CD4-positive, alpha-beta T cell treated with Interleukin-17A for 1 hour (primary cell): ENCODE results near the gene SH3BGR.

ENCODE experiments used
- DNase-seq: peaks from one replicate; pipeline ENCODE4 v3.0.0-alpha.2; 2020

Gene SH3BGR

DNA sequence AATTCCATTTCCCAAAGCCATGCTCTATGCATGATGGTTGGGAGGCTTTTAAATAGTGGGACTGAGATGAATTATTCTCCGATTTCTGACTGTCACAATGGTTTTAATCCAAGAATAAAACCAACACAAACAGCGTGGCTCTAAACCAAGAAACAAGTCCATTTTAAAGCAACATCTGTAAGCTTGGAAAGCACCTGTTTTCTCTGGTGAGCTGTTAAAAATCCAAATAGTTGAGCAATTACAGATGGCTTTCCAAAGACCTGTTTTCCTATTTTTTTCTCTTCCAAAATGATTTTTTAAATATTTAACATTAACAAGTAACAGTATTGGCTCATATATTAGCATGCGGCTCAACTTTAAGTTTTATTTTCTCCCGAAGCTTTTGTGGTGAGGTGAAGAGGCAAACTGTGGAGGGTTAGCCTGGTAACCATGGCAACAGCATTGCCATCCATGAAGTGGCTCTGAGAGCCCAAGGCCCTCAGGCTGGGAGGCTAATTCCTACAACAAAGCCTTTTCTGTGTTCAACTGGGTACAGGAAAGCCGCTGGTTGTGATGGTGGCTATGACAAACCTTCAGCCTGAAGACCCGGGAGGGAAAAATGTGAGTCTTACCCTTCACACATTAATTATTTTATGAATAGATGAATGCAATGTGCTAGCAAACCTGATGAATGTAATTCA, 104.3 kb downstream of the SH3BGR start:
- no peak for DNase-seq

DNA sequence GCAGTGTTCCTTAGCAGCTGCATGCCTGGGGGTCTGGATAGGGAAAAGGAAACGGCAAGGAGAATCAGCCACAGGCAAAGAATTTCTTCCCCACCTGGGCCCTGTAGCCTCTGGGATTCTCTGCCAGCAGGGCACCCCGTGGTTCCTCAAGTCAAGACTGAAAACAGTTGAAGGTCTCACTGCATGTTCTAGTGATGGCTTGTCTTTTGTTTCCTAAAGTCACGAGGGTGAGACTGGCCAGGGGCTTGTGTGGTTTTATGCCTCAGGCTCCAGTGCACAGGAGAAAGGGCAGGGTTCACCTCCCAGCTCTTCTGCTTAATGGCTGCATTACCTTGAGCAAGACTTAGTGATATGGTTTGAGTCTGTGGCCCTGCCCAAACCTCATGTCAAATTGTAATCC, 107.7 kb downstream of the SH3BGR start:
- no peak for DNase-seq

DNA sequence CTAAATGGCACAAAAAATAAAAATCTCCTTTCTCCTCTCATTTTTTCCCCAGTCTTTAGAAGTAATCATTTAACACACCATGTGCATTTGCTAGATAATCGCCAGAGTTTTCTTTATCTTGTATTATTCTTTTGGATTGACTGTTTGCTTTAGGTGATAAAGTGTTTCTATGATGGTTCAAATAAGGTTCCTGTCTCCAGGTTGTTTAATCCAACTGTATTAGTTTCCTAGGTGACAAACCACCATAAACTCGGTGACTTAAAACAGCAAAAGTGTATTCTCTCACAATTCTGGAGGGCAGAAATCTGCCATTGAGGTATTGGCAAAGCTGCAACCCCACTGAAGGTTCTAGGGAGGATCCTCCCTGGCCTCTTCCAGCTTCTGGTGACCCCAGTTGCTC, 109.4 kb downstream of the SH3BGR start:
- no peak for DNase-seq

DNA sequence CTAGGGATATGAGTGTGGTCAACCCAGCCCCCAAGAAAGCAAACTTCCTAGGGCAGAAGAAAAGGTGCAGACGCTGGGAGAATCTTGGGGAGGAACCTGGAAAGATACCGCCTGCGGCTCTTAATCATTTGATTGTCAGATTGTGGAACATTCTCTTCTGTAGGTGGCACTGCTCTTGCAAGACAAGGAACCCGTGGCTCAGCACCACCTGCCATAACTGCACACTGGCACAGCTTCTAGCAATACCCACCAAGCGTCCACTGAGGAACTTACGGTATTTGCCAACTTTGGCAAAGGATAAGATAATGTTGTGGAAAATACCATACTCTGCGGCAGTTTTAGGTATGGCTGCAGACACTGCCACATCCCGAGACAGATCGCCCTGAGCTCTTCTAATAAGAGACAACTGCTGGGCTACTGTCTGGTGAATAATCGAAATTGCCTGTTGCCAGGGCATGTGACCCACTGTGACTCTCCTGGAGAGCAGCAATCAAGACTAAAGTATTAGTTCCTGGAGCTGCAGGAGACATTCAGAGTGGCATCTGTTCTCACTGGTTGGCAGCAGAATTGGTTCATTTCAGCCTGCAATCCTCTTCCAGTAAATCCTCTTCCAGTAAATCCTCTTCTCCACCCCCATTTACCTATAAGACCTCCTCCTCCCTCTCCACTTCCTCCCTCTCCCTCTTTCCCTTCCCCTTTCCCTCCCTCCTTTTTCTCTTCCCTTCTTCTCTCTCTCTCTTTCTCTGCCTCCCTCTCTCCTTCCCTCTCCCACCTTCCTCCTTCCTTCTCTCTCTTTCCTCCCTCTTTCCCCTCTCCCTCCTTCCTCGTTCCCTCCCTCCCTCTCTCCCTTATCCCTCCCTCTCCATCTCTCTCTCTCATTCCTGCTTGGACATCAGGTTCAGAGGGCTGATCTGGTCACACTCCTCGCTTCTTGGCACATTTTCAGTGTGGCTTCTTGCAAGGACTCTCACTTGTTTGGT, 111.3 kb downstream of the SH3BGR start:
- no peak for DNase-seq

DNA sequence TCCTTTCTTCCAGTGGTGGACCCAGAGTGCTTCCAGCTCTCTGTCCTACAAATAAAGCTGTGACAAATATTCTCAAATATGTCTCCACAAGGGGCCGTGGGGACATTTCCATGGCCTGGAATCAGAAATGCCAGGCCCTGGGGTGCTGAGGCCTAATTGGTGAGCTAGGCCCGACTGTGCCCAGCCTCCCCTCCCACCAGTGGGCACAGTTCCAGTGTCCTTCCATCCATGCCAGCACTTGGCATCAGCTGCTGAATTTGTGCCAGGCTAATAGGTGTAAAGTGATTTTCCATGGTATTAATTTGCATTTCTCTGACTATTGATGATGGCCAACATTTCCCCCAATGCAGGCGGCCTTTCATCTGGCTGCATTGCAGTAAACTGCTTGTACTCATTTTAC, 112.4 kb downstream of the SH3BGR start:
- DNase-seq, result no peak
